Endothelial cell of hepatic sinusoid (primary cell): ENCODE measurements around the gene ERMAP.
"Not testable (repeated sequence)": the region's sequence is repeated elsewhere in the genome, so short reads cannot be mapped to it uniquely, and the experiment has no call there.

ENCODE experiments used
- in situ Hi-C: cut with HindIII; loops from 2 replicates; pipeline ENCODE4 v1.10.0; 2017; ENCODE audit warnings: low sequenced_read_pairs

The ERMAP gene

DNA sequence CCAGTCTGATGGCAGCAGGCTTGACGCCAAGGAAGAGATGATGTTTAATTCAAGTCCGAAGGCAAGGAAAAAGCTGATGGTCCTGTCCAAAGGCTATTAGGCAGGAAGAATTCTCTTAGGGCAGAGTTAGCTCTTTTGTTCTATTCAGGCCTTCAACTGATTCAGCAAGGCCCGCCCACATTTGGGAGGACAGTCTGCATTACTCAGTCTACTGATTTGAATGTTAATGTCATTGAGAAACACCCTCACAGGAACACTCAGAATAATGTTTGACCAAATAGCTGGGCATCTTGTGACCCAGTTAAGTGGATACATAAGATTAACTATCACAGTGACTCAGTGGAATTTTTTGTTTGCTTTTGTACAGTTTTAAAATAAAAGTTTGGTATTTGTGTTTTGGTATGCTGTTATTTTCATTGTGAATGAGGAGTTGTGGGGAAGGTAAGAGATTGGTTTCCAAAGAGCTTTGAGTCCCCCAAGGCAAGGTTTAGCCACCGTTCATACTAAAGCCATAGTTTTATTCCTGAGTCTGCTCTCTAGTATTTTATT is 27.7 kb downstream of the ERMAP start:
- in situ Hi-C loops = no loop called here

- in situ Hi-C loops = no loop called here
These were observed 28.3 kb downstream of the ERMAP start for GRCh38 chr1:42845193-42845592.

DNA sequence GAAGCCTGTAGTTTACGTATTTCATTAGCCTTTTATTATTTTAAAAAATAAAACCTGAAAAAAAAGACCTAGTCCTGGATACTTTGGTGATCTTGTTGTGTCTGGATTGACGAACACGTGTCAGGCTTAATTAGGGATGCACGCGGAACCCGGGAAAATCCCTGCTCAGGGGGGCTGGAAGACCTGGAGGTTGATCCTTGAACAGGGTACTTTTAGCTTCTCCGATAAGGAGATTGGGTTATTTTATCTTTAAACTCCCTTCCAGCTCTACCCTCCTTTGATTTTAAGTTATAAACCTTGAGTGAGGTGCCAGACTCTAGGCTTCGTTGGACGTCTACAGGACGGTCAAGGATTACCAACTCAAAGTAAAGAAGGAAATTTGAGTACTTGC is 28.9 kb downstream of the ERMAP start:
- in situ Hi-C loops = no loop called here

DNA sequence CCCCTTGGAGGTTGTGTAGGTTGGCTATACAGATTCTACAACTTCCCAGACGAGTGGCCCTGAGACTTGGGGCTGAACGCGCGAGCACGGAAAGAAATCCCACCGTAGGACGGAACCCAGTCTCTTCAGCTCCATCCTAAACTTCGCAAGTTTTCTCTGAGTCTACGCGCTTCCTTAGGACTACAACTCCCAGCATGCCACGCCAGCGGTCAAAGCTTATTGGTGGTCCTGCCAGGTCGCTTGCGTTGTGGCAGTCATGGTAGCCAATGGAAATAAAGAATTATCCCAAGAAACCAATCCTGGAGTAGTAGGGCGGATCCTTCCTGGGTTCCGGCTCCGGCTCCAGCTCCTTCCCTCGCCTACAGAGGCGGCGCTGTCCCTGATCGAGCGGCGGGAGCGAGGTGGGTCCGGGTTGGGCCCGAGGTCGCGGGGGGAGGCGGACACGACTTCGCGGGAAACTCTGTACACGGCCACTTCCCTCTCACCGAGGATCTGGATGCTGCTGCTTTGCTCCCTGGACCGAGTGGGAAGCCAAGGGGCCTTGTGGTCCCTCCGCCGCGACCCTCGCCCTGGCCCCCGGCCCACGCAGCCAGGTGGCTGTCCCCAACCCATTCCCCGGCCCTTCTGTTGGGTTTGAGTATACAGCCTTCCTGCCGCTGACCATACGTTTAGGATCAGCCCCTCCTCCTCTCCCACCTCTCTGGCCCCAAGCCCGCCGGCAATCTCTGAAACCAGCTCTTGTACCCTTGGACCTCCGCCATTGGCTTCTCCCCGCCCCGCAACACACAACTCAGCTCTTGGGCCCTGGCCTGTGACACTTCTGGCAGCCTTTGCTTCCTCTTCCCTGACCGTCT is 29.6 kb downstream of the ERMAP start, which contains the start of gene ZNF691:
TSS of gene ZNF691 (plus strand) at position 357 of the 854 bp plus-strand sequence. CDS start 3,046 bp downstream, outside the sequence.
- in situ Hi-C loops = no loop called here

DNA sequence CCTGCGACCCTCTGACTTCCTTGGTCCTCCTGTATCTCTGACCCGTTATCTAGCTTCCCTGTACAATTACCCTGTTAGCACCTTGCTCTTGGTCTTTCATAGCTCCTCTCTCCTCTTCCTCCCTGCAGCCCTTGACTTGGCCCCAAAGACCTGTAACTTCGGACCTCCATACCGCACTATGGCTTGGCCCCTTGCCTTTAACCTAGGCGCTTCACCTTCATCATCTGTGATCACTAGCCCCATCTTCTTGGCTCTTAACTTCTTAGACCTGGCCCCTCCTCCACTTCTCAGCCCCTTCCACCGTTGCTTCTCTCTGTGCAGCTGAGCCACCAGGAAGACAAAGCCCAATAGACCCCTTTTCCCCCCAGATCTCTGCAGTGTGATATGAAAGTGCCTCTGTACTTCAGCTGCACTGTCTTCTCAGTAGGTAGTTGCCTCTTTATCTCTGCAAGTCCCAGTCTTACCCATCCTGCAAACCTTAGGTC is 30.2 kb downstream of the ERMAP start:
- in situ Hi-C loops = no loop called here

DNA sequence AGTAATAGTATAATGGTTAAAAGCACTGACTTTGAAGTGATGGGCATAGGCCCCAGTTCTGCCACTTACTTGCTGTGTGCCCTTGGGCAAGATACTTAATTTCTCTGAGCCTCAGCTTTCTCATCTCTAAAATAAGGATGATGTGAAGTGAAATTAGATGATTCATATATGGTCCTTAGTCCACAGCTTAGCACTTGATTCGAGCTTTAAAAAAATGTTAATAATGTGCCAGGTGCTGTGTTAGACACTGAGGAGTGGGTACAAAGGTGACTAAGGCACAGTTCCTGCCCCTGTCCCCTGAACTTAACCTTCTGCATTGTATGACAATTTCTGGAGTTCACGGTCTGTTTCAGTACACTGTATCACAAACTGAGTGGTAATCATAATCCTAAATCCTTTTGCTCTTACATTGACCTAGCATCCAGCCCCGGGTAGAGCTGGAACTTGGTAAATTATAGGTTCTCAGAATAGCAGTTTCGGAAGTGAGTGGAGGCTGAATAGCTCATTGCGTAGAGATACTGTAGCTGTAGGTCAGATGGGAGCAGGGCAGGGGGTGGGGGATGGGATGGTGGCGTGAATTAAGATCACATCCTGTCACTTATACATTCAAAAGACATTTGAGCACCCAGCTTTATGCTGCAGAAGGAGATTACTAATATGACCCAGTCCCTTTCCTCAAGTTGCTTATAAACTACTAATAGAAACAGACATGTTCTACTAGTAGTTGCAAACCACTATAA is 31.0 kb downstream of the ERMAP start:
- in situ Hi-C loops = no loop called here

- in situ Hi-C loops = no loop called here
These were observed 32.1 kb downstream of the ERMAP start for GRCh38 chr1:42848823-42849537.

GRCh38 chr1:42849944-42850343 is 33.0 kb downstream of the ERMAP start:
- in situ Hi-C loops = no loop called here

DNA sequence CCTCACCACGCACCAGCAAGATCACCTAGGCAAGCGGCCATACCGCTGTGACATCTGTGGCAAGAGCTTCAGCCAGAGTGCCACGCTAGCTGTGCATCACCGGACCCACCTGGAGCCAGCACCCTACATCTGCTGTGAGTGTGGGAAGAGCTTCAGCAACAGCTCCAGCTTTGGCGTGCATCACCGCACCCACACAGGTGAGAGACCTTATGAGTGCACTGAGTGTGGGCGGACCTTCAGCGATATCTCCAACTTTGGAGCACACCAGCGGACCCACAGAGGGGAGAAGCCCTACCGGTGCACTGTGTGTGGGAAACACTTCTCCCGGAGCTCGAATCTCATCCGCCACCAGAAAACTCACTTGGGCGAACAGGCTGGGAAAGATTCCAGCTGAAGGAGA is 34.5 kb downstream of the ERMAP start:
- in situ Hi-C loops = no loop called here

- in situ Hi-C loops = no loop called here
These were observed 35.2 kb downstream of the ERMAP start for GRCh38 chr1:42851960-42852607.

GRCh38 chr1:42852608-42852980 is 35.7 kb downstream of the ERMAP start:
- in situ Hi-C loops = no loop called here

DNA sequence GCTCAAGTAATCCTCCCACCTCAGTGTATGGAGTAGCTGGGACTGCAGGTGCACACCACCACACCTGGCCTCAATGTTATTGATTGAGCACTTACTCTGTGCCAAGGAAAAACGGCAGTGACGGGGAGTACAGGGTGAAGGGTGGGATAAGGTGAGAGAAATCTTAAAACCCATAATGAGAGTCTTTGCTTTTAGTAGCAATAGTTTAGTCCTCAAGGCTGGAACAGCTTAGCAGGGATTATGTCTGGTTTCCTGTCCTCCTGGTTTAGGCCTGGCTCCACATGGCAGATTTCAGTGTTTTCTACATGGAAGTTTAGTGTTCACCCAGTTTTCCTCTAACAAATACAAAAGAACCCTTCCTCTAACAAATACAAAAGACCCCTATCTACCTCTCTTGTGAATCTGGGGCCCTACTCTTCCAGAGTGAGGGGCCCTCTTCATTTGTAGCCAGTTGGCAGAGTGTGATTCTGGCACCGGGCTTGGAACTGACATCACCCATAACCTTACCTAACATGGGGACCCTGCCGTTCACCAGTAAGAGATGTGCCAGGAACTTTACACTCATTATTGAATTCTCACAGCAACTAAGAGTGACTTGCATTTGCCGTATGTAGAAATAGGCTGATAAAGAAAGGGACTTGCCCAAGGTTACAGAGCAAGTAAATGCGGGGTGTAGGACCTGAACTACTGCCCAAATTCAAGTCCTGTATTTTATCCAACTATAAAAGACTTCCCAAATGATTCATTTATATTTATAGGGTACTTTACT is 36.4 kb downstream of the ERMAP start:
- in situ Hi-C loops = no loop called here

GRCh38 chr1:42856554-42856953 is 39.6 kb downstream of the ERMAP start:
- in situ Hi-C loops = not testable (repeated sequence)

- in situ Hi-C loops = not testable (repeated sequence)
These were observed 42.4 kb downstream of the ERMAP start for GRCh38 chr1:42859366-42859765.

DNA sequence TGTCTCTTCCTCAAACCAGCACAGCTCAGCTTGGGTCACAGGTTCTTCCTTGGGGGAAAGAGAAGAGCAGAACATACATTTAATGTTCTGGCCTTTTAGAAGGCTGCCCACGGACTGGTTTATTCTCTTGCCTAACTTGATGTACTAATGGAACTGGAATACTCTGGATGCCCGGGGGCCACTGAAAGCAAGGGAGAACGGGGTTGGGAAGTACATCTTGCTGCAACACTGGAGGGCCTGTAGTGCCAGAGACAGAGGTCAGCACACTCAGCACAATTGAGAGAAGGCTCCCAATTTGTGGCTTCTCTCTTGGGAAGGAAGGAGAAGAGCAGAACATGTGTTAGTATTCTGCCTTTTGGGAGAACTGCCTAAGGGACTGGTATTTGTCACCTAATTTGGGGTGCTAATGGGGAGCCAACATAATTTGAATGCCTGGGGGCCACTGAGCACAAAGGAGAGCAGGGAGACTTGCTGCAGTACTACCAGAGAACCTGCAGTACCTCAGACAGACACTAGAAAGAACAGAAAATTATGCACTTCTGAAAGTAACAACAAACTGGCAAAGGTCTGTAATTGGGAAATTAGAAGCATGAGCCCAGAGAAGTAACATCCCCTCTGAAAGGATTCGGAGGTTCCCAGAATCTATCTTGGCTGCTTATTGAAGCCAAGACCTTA is 43.6 kb downstream of the ERMAP start:
- in situ Hi-C loops = no loop called here

DNA sequence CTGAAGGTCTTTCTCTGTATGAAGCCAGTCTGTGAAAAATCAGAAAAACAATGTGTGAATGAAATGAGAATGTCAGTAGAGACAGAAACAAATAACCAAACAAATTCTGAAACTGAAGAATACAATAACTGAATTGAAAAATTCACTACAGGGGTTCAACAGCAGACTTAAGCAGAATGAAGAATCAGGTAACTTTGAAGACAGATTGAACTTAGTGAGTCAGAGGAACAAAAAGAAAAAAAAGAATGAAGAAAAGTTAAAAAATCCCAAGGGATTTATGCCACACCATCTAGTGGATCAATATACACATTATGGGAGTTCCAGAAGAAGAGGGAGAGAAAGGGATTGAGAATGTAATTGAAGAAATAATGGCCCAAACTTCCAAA is 44.1 kb downstream of the ERMAP start:
- in situ Hi-C loops = no loop called here

DNA sequence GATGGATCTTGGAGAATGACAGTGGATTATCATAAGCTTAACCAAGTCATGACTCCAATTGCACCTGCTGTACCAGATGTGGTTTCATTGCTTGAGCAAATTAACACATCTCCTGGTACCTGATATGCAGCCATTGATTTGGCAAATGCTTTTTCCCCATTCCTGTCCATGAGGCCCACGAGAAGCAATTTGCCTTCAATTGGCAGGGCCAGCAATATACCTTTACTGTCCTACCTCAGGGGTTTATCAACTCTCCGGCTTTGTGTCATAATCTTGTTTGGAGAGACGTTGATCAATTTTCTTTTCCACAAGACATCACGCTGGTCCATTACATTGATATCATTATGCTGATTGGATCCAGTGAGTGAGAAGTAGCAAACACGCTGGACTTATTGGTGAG is 49.6 kb downstream of the ERMAP start:
- in situ Hi-C loops = no loop called here

DNA sequence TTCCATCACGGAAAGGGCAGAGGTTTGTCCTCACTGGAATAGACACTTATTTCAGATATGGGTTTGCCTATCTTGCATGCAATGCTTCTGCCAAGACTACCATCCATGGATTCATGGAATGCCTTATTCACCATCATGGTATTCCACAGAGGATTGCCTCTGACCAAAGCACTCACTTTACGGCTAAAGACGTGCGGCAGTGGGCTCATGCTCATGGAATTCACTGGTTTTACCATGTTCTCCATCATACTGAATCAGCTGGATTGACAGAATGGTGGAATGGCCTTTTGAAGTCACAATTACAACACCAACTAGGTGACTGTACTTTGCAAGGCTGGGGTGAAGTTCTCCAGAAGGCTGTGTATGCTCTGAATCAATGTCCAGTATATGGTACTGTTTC is 51.5 kb downstream of the ERMAP start:
- in situ Hi-C loops = not testable (repeated sequence)

- in situ Hi-C loops = not testable (repeated sequence)
These were observed 52.3 kb downstream of the ERMAP start for GRCh38 chr1:42869254-42869653.
